H1 (cell line): ENCODE results near the gene KDM8. TPM values are rescaled to one million over a fixed set of nuclear protein-coding genes. Genes with fewer than 3 reads are reported as not detected.

ENCODE experiments used
- CTCF ChIA-PET: fragments of 300-600 bp; sonication (Branson Sonifier 250); formaldehyde crosslinking; loops from one replicate; lab custom pipeline; 2021; ENCODE audit not compliant: partially characterized antibody; lab: Charles Lee
- POLR2A ChIA-PET: fragments of 300-600 bp; sonication (Branson Sonifier 250); formaldehyde crosslinking; loops from one replicate; lab custom pipeline; 2021; ENCODE audit warnings: inconsistent platforms; ENCODE audit not compliant: partially characterized antibody; lab: Charles Lee
- DNase-seq, 2 experiments: peaks; one replicate each; pipeline versions ENCODE4 v3.0.0 to v3.0.0-alpha.2; 2010 to 2022; ENCODE audit warnings: low spot score in 2 of 2, low read depth in 1 of 2, mixed read lengths in 1 of 2
- FAIRE-seq: peaks from 2 replicates; lab custom pipeline; 2011; peaks lifted over from hg19 to GRCh38; lab: Jason Lieb, UNC
- H2AFZ ChIP-seq: 2 replicates; pipeline ENCODE4 v1.8.1; 2012; ENCODE audit warnings: low read length, inconsistent platforms
- H2AK5ac ChIP-seq: 2 replicates; pipeline ENCODE4 v1.6.1; 2013; ENCODE audit warnings: low read depth, low read length
- H2BK120ac ChIP-seq: replicated peaks from 2 replicates; pipeline ENCODE3; 2013; ENCODE audit warnings: low read depth, low read length, inconsistent platforms
- H2BK12ac ChIP-seq: 2 replicates; pipeline ENCODE4 v1.6.1; 2013; ENCODE audit warnings: low read depth, low read length
- H2BK15ac ChIP-seq: 2 replicates; pipeline ENCODE4 v1.6.1; 2013; ENCODE audit warnings: low read length
- H2BK20ac ChIP-seq: 2 replicates; pipeline ENCODE4 v1.6.1; 2013; ENCODE audit warnings: low read length
- H2BK5ac ChIP-seq: 2 replicates; pipeline ENCODE4 v1.6.1; 2013; ENCODE audit warnings: low read depth, low read length
- H3K14ac ChIP-seq: 2 replicates; pipeline ENCODE4 v1.6.1; 2013; ENCODE audit warnings: inconsistent platforms; ENCODE audit not compliant: insufficient read length
- H3K18ac ChIP-seq: 2 replicates; pipeline ENCODE4 v1.6.1; 2013; ENCODE audit warnings: low read length; ENCODE audit errors: extremely low read depth
- H3K23ac ChIP-seq: 2 replicates; pipeline ENCODE4 v1.6.1; 2013; ENCODE audit warnings: inconsistent platforms; ENCODE audit not compliant: insufficient read length
- H3K23me2 ChIP-seq: 2 replicates; pipeline ENCODE4 v1.6.1; 2013; ENCODE audit warnings: low read depth, low read length
- H3K27ac ChIP-seq: 2 replicates; pipeline ENCODE4 v1.6.1; 2011; ENCODE audit warnings: low read depth, low read length, inconsistent platforms
- H3K27me3 ChIP-seq, 4 experiments: replicated peaks in 1 of 4; 1 replicate in 1 of 4; 2 replicates in 3 of 4; pipeline versions ENCODE4 v1.6.1 to v1.8.1; 2011 to 2013; ENCODE audit warnings: low read length in 3 of 4, mild to moderate bottlenecking in 3 of 4, inconsistent platforms in 2 of 4, mixed read lengths in 2 of 4, moderate library complexity in 1 of 4; ENCODE audit not compliant: control insufficient read depth in 3 of 4, insufficient read depth in 3 of 4; ENCODE audit errors: extremely low read depth in 1 of 4
- H3K36me3 ChIP-seq, 4 experiments: 2 replicates each; pipeline versions ENCODE4 v1.6.1 to v1.8.1; 2011 to 2013; ENCODE audit warnings: mild to moderate bottlenecking in 4 of 4, low read length in 3 of 4, moderate library complexity in 2 of 4, control low read depth in 1 of 4, inconsistent platforms in 1 of 4; ENCODE audit not compliant: insufficient read depth in 4 of 4, control insufficient read depth in 2 of 4
- H3K4ac ChIP-seq: replicated peaks from 2 replicates; pipeline ENCODE3; 2013; ENCODE audit warnings: low read length, low read depth, mixed read lengths, inconsistent platforms; ENCODE audit not compliant: insufficient read length
- H3K4me1 ChIP-seq, 4 experiments: replicated peaks in 1 of 4; 1 replicate in 1 of 4; 2 replicates in 3 of 4; pipeline versions ENCODE4 v1.6.1 to v1.8.1; 2011 to 2013; ENCODE audit warnings: low read length in 3 of 4, inconsistent platforms in 2 of 4, mixed read lengths in 1 of 4; ENCODE audit not compliant: insufficient read depth in 4 of 4, control insufficient read depth in 3 of 4
- H3K4me2 ChIP-seq, 2 experiments: 2 replicates each; pipeline versions ENCODE4 v1.6.1 to v1.8.1; 2011 to 2013; ENCODE audit warnings: low read depth in 2 of 2, low read length in 2 of 2, control low read depth in 1 of 2, inconsistent platforms in 1 of 2, mild to moderate bottlenecking in 1 of 2; ENCODE audit not compliant: insufficient read depth in 1 of 2
- H3K4me3 ChIP-seq, 4 experiments: fragments of 200-600, 300-600 bp in 1 of 4; sonication (generic), shearing (Covaris generic), sonication (Bioruptor Twin) in 1 of 4; 2 replicates each; pipeline versions ENCODE4 v1.5.1 to v1.8.1; 2011 to 2016; ENCODE audit warnings: low read length in 4 of 4, low read depth in 3 of 4, control low read depth in 2 of 4, inconsistent platforms in 2 of 4, mild to moderate bottlenecking in 2 of 4, mixed read lengths in 1 of 4, moderate library complexity in 1 of 4; ENCODE audit not compliant: insufficient read depth in 2 of 4; ENCODE audit errors: extremely low read depth in 1 of 4
- H3K56ac ChIP-seq: replicated peaks from 2 replicates; pipeline ENCODE3; 2013; ENCODE audit warnings: low read depth, mild to moderate bottlenecking, mixed read lengths, low read length, inconsistent platforms; ENCODE audit not compliant: insufficient read length
- H3K79me1 ChIP-seq: 2 replicates; pipeline ENCODE4 v1.6.1; 2013; ENCODE audit warnings: low read depth, low read length, control low read depth
- H3K79me2 ChIP-seq, 2 experiments: 2 replicates each; pipeline versions ENCODE4 v1.6.1 to v1.8.1; 2012 to 2013; ENCODE audit warnings: low read length in 2 of 2, mild to moderate bottlenecking in 2 of 2, inconsistent platforms in 1 of 2; ENCODE audit not compliant: insufficient read depth in 2 of 2, control insufficient read depth in 1 of 2
- H3K9ac ChIP-seq, 4 experiments: replicated peaks in 1 of 4; 1 replicate in 1 of 4; 2 replicates in 3 of 4; pipeline versions ENCODE4 v1.6.1 to v1.8.1; 2011 to 2013; ENCODE audit warnings: low read depth in 3 of 4, low read length in 3 of 4, control low read depth in 2 of 4, mild to moderate bottlenecking in 2 of 4, moderate library complexity in 2 of 4, inconsistent platforms in 1 of 4; ENCODE audit errors: extremely low read depth in 1 of 4
- H3K9me3 ChIP-seq, 2 experiments: 2 replicates each; pipeline versions ENCODE4 v1.6.1 to v1.8.1; 2012 to 2013; ENCODE audit warnings: mild to moderate bottlenecking in 2 of 2, moderate library complexity in 2 of 2, control low read depth in 1 of 2, inconsistent platforms in 1 of 2, low read depth in 1 of 2, low read length in 1 of 2, mixed read lengths in 1 of 2; ENCODE audit not compliant: insufficient read depth in 2 of 2
- H4K20me1 ChIP-seq, 2 experiments: replicated peaks in 1 of 2; 2 replicates each; pipeline versions ENCODE3 to v1.8.1; 2011 to 2013; ENCODE audit warnings: inconsistent platforms in 2 of 2, low read length in 2 of 2, mild to moderate bottlenecking in 1 of 2; ENCODE audit not compliant: insufficient read depth in 2 of 2, control insufficient read depth in 1 of 2
- H4K5ac ChIP-seq: 2 replicates; pipeline ENCODE4 v1.6.1; 2013; ENCODE audit warnings: low read length, low read depth, mixed read lengths, inconsistent platforms; ENCODE audit not compliant: insufficient read length
- H4K8ac ChIP-seq: 2 replicates; pipeline ENCODE4 v1.8.0; 2013; ENCODE audit warnings: mild to moderate bottlenecking, moderate library complexity, low read length, inconsistent platforms; ENCODE audit not compliant: insufficient read depth; ENCODE audit errors: extremely low read depth
- H4K91ac ChIP-seq: replicated peaks from 2 replicates; pipeline ENCODE3; 2013; ENCODE audit warnings: low read length, mixed read lengths, inconsistent platforms; ENCODE audit not compliant: insufficient read length
- CREB1 ChIP-seq: IDR thresholded peaks from 2 replicates; pipeline ENCODE4 v1.6.1; 2012; ENCODE audit warnings: inconsistent platforms
- NANOG ChIP-seq: IDR thresholded peaks from 2 replicates; pipeline ENCODE4 v1.6.1; 2011; ENCODE audit warnings: low read length, low read depth, mild to moderate bottlenecking, inconsistent platforms; ENCODE audit not compliant: insufficient read depth, poor library complexity, severe bottlenecking
- WGBS, 2 experiments: shearing (Covaris generic) in 1 of 2; methylation state at CpG; one replicate each; pipeline versions ENCODE4 v1.1.6 to v1.1.7; 2013 to 2015; ENCODE audit warnings: low lambda C conversion rate in 2 of 2, mixed read lengths in 2 of 2, inconsistent platforms in 1 of 2, low coverage in 1 of 2, missing lambda C conversion rate in 1 of 2; ENCODE audit not compliant: insufficient replicate concordance in 2 of 2, insufficient coverage in 1 of 2, insufficient read length in 1 of 2; ENCODE audit errors: extremely low coverage in 1 of 2, missing lambda C conversion rate in 1 of 2; 5-methylcytosine and 5-hydroxymethylcytosine counted together
- polyA plus RNA-seq, 7 experiments: library from polyadenylated mRNA; depleted of rRNA in 3 of 7; stranded (reverse) in 5 of 7; unstranded in 2 of 7; fragments of >200 nt in 5 of 7; fragments of 200-250 nt in 2 of 7; gene quantifications; 1 replicate in 5 of 7; 2 replicates in 1 of 7; 4 replicates in 1 of 7; pipeline versions ENCODE4 v1.2.1 to v1.2.3, GENCODE V29; 2011 to 2013; ENCODE audit warnings: missing spikeins in 2 of 7, mixed read lengths in 2 of 7
- total RNA-seq: library from RNA; stranded (reverse); fragmentation: NEBNext Ultra II Directional; extraction: Animal tissue kit (Norgen Biotek cat#: 25700); gene quantifications from 2 replicates; pipeline ENCODE4 v1.2.1, GENCODE V29; 2021

The KDM8 gene
- total and polyA plus RNA-seq, 2 of the 8 experiments (the other 6 are each of a cell fraction or from before 2014, with no cell fraction given): 10.3 to 12.8 TPM

GRCh38 chr16:27199736-27200135 lies 3.6 kb upstream of the KDM8 start:
- Histone ChIP-seq H3K4me1 (peaks cover 2 to 4% (median 4%) of the 10 kb centered on the region in 4 experiments; a peak in 4 of 7 replicates), H3K14ac (no peak overlapping the region), H2BK15ac (no peak overlapping the region), H2AK5ac (no peak overlapping the region), H3K4me3 (no peak overlapping the region), H3K79me2 (no peaks in the 10 kb centered on the region; a peak in 1 of 4 replicates), H3K4ac (no peak overlapping the region), H2BK120ac (no peak overlapping the region), H3K23ac (no peak overlapping the region), H2BK5ac (no peak overlapping the region), H3K4me2 (no peak overlapping the region), H2AFZ (peak overlapping the region; percentile 66; the same call in 1 of the 2 replicates), H4K20me1 (no peaks in the 10 kb centered on the region), H2BK20ac (no peak overlapping the region), H3K27ac (no peak overlapping the region), H3K27me3 (no peaks in the 10 kb centered on the region), H3K23me2 (peaks cover 2% of the 10 kb centered on the region; the same call in 1 of the 2 replicates), H3K79me1 (no peaks in the 10 kb centered on the region), H3K9me3 (no peaks in the 10 kb centered on the region), H3K36me3 (no peaks in the 10 kb centered on the region), H4K5ac (no peak overlapping the region), H2BK12ac (no peak overlapping the region), H3K56ac (no peak overlapping the region), H4K8ac (no peak overlapping the region), H3K18ac (no peak overlapping the region), H4K91ac (no peak overlapping the region), H3K9ac (no peak overlapping the region)
- CTCF ChIA-PET: interaction anchor here (0.6 to 2.4 kb wide), 5 partner anchors 9 to 251 kb away, joined by 3 to 10 read pairs (median 3); no protein-coding TSS in a partner anchor
- FAIRE-seq: no peak
- DNase-seq: no peak
- 94% methylated on average over 1 of the region's 1 CpG; no CpG with 5 or more reads in 1 of the 2 experiments for WGBS, 2 experiments
- POLR2A ChIA-PET: interaction anchor here (1.9 kb wide), 1 partner anchor 10 kb away, joined by 6 read pairs; no protein-coding TSS in a partner anchor
- TF ChIP-seq CREB1 (no peak), NANOG (no peak)
